H1 (cell line): ENCODE measurements around the gene WDR33. TPM values are rescaled to one million over a fixed set of nuclear protein-coding genes. Genes with fewer than 3 reads are reported as not detected.

Experiments
- KDM4A ChIP-seq: IDR thresholded peaks from one replicate; pipeline ENCODE4 v1.7.1; 2012; ENCODE audit warnings: low read depth, mild to moderate bottlenecking, moderate library complexity, low read length, inconsistent platforms; ENCODE audit not compliant: severe bottlenecking
- POU5F1 ChIP-seq: IDR thresholded peaks from 2 replicates; pipeline ENCODE4 v1.6.1; 2011; ENCODE audit warnings: low read depth, mild to moderate bottlenecking, low read length, moderate library complexity
- SP2 ChIP-seq: IDR thresholded peaks from 2 replicates; pipeline ENCODE4 v1.6.1; 2012; ENCODE audit warnings: mild to moderate bottlenecking, low read length, inconsistent platforms
- polyA plus RNA-seq, 7 experiments: library from polyadenylated mRNA; depleted of rRNA in 3 of 7; stranded (reverse) in 5 of 7; unstranded in 2 of 7; fragments of >200 nt in 5 of 7; fragments of 200-250 nt in 2 of 7; gene quantifications; 1 replicate in 5 of 7; 2 replicates in 1 of 7; 4 replicates in 1 of 7; pipeline versions ENCODE4 v1.2.1 to v1.2.3, GENCODE V29; 2011 to 2013; ENCODE audit warnings: missing spikeins in 2 of 7, mixed read lengths in 2 of 7
- total RNA-seq: library from RNA; stranded (reverse); fragmentation: NEBNext Ultra II Directional; extraction: Animal tissue kit (Norgen Biotek cat#: 25700); gene quantifications from 2 replicates; pipeline ENCODE4 v1.2.1, GENCODE V29; 2021
- TF ChIP-seq, protein P1 (sequence below), 3 experiments: IDR thresholded peaks; 1 replicate in 2 of 3; 2 replicates in 1 of 3; pipeline versions ENCODE4 v1.5.1 to v1.6.1; 2011; ENCODE audit warnings: low read length in 3 of 3, mild to moderate bottlenecking in 3 of 3, inconsistent platforms in 2 of 3, low read depth in 1 of 3, moderate library complexity in 1 of 3; ENCODE audit not compliant: insufficient read depth in 1 of 3; ENCODE audit errors: control extremely low read depth in 1 of 3

WDR33 gene
- total and polyA plus RNA-seq, 2 of the 8 experiments (the other 6 are each of a cell fraction or from before 2014, with no cell fraction given) = 18.1 to 82.7 TPM

DNA sequence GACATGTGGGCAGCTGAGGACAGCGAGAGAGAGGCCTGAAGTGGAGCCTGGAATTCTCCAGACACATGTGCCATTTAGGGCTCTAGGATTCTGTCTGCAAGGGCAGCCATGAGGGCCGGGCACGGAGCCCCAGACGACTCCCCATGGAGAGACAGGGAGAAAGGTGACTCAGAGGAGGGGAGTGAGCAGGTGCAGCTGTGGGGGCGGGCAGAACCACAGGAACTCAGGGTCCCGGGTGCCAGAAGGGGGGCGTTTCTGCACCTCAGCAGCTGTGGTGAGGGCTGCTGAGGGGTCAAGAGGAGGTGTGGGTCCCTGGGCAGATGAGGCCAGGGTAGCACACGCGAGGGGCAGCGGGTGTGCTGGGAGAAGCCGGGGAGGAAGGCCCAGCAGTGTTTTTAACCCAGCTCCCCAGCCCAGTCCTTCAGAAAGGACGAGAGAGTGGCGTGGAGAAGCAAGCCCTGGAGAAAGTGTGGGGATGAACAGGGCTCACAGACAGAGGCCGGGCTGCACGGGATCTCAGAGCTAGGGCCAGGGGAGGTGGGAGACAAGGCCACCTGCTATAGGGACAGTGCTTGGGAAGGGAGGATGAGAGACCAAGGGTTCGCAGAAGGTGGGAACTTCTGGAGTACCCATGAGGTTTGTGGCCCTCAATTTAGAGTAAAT lies 157.4 kb downstream of the WDR33 start (continued):
- TF ChIP-seq, protein P1, sequence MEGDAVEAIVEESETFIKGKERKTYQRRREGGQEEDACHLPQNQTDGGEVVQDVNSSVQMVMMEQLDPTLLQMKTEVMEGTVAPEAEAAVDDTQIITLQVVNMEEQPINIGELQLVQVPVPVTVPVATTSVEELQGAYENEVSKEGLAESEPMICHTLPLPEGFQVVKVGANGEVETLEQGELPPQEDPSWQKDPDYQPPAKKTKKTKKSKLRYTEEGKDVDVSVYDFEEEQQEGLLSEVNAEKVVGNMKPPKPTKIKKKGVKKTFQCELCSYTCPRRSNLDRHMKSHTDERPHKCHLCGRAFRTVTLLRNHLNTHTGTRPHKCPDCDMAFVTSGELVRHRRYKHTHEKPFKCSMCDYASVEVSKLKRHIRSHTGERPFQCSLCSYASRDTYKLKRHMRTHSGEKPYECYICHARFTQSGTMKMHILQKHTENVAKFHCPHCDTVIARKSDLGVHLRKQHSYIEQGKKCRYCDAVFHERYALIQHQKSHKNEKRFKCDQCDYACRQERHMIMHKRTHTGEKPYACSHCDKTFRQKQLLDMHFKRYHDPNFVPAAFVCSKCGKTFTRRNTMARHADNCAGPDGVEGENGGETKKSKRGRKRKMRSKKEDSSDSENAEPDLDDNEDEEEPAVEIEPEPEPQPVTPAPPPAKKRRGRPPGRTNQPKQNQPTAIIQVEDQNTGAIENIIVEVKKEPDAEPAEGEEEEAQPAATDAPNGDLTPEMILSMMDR (IDR thresholded peaks at IDR 0.05; ENCODE audit: control extremely low read depth in 1 of 3, insufficient read depth in 1 of 3, low read depth in 1 of 3, low read length in 3 of 3) = no peak
- TF ChIP-seq POU5F1 = no peak
- TF ChIP-seq SP2 = no peak
- no peak for TF ChIP-seq KDM4A
- TF ChIP-seq, all 59 proteins: peak for 0
